ENCODE data around the gene SORCS1.

GRCh38 chr10:107031931-107032699 lies 132.4 kb downstream of the SORCS1 start:
- TF ChIP-seq EZH2 (IDR thresholded peaks at IDR 0.05; ENCODE audit: insufficient read depth, poor library complexity, severe bottlenecking) (no peak), EZH2phosphoT487 (IDR thresholded peaks at IDR 0.05; ENCODE audit: insufficient read depth, low read depth) (no peak)

Measured in GM23248 (cell line).